Kidney epithelial cell (primary cell): ENCODE measurements around the gene CASZ1. TPM values are rescaled to one million over a fixed set of nuclear protein-coding genes. Genes with fewer than 3 reads are reported as not detected.

Experiments
- DNase-seq: peaks from one replicate; pipeline ENCODE4 v3.0.0-alpha.2; 2010; ENCODE audit warnings: low read depth
- H3K27me3 ChIP-seq: 2 replicates; pipeline ENCODE4 v1.6.0; 2011; ENCODE audit warnings: low read length; ENCODE audit not compliant: control insufficient read depth, insufficient read depth
- H3K36me3 ChIP-seq: 2 replicates; pipeline ENCODE4 v1.5.1; 2011; ENCODE audit warnings: low read length; ENCODE audit not compliant: control insufficient read depth, insufficient read depth
- H3K4me3 ChIP-seq: 2 replicates; pipeline ENCODE4 v1.5.1; 2011; ENCODE audit warnings: low read depth, mild to moderate bottlenecking, control low read depth, low read length
- CTCF ChIP-seq: IDR thresholded peaks from 2 replicates; pipeline ENCODE4 v1.5.1; 2011; ENCODE audit warnings: mild to moderate bottlenecking, moderate library complexity, low read length, control low read depth, inconsistent platforms; ENCODE audit not compliant: insufficient read depth, poor library complexity, severe bottlenecking
- total RNA-seq: library from RNA; depleted of rRNA; stranded (reverse); fragments of >200 nt; gene quantifications from 2 replicates; pipeline ENCODE4 v1.2.3, GENCODE V29; 2015

CASZ1 gene
- total RNA-seq, 1 donor from 2014 or later: 28.2 TPM

GRCh38 chr1:10615332-10615731, 181.1 kb downstream of the CASZ1 start:
- TF ChIP-seq CTCF: no peak
- H3K4me3 ChIP-seq: no peak overlapping the region
- no peaks in the 10 kb centered on the region for H3K36me3 ChIP-seq
- no peaks in the 10 kb centered on the region for H3K27me3 ChIP-seq
- DNase-seq: no peak

- no peak for TF ChIP-seq CTCF
- no peak overlapping the region for H3K4me3 ChIP-seq
- no peak for DNase-seq
Observed at GRCh38 chr1:10614377-10615225, 181.8 kb downstream of the CASZ1 start.

GRCh38 chr1:10613861-10614260, 182.6 kb downstream of the CASZ1 start:
- no peak for DNase-seq
- no peak for TF ChIP-seq CTCF
- no peaks in the 10 kb centered on the region for H3K36me3 ChIP-seq
- H3K27me3 ChIP-seq: no peaks in the 10 kb centered on the region
- no peak overlapping the region for H3K4me3 ChIP-seq

More at GRCh38 chr1:10614377-10615225, 181.8 kb downstream of the CASZ1 start:
- Histone ChIP-seq H3K36me3 (no peaks in the 10 kb centered on the region), H3K27me3 (no peaks in the 10 kb centered on the region)

GRCh38 chr1:10613340-10613739, 183.1 kb downstream of the CASZ1 start:
- H3K36me3 ChIP-seq: no peaks in the 10 kb centered on the region
- H3K27me3 ChIP-seq: no peaks in the 10 kb centered on the region
- no peak for TF ChIP-seq CTCF
- no peak for DNase-seq
- H3K4me3 ChIP-seq: no peak overlapping the region

GRCh38 chr1:10612436-10613160, 183.8 kb downstream of the CASZ1 start:
- no peaks in the 10 kb centered on the region for H3K36me3 ChIP-seq
- no peaks in the 10 kb centered on the region for H3K27me3 ChIP-seq
- no peak for DNase-seq
- TF ChIP-seq CTCF: no peak
- H3K4me3 ChIP-seq: no peak overlapping the region
